Fibroblast of lung (primary cell): ENCODE results near the gene ASB12. TPM values are rescaled to one million over a fixed set of nuclear protein-coding genes. Genes with fewer than 3 reads are reported as not detected.

Experiments
- DNase-seq, 2 donors: peaks; one replicate each; pipeline versions ENCODE4 v3.0.0 to v3.0.0-alpha.2; 2010; ENCODE audit warnings: low read depth in 2 of 2
- H2AFZ ChIP-seq: 2 replicates; pipeline ENCODE4 v1.5.1; 2012; ENCODE audit warnings: low read length, control low read depth, inconsistent platforms
- H3K27ac ChIP-seq: 2 replicates; pipeline ENCODE4 v1.5.1; 2011; ENCODE audit warnings: low read length, control low read depth; ENCODE audit not compliant: insufficient read depth
- H3K27me3 ChIP-seq: 2 replicates; pipeline ENCODE4 v1.5.1; 2011; ENCODE audit warnings: mild to moderate bottlenecking, low read length; ENCODE audit not compliant: control insufficient read depth, insufficient read depth
- H3K36me3 ChIP-seq: 2 replicates; pipeline ENCODE4 v1.5.1; 2011; ENCODE audit warnings: low read length; ENCODE audit not compliant: control insufficient read depth, insufficient read depth
- H3K4me1 ChIP-seq: 2 replicates; pipeline ENCODE4 v1.5.1; 2011; ENCODE audit warnings: low read length; ENCODE audit not compliant: control insufficient read depth, insufficient read depth; ENCODE audit errors: extremely low read depth
- H3K4me2 ChIP-seq: 2 replicates; pipeline ENCODE4 v1.5.1; 2011; ENCODE audit warnings: low read length, control low read depth; ENCODE audit not compliant: insufficient read depth; ENCODE audit errors: extremely low read depth
- H3K4me3 ChIP-seq, 4 experiments: fragments of 200-600 bp in 1 of 4; sonication (generic) in 1 of 4; replicated peaks in 1 of 4; 2 replicates each; pipeline ENCODE4 v1.5.1; 2011 to 2016; ENCODE audit warnings: low read length in 4 of 4, low read depth in 3 of 4, mild to moderate bottlenecking in 3 of 4, control low read depth in 2 of 4, inconsistent platforms in 1 of 4, mixed read lengths in 1 of 4; ENCODE audit not compliant: insufficient read depth in 1 of 4; ENCODE audit errors: control extremely low read depth in 1 of 4
- H3K79me2 ChIP-seq: 2 replicates; pipeline ENCODE4 v1.5.1; 2012; ENCODE audit warnings: mild to moderate bottlenecking, low read length, inconsistent platforms; ENCODE audit not compliant: control insufficient read depth, insufficient read depth
- H3K9ac ChIP-seq: 2 replicates; pipeline ENCODE4 v1.5.1; 2011; ENCODE audit warnings: mild to moderate bottlenecking, low read length, control low read depth; ENCODE audit not compliant: insufficient read depth
- H3K9me3 ChIP-seq: 2 replicates; pipeline ENCODE4 v1.5.1; 2012; ENCODE audit warnings: low read depth, low read length; ENCODE audit not compliant: control insufficient read depth, insufficient read depth
- H4K20me1 ChIP-seq: 2 replicates; pipeline ENCODE4 v1.5.1; 2011; ENCODE audit warnings: low read length; ENCODE audit not compliant: control insufficient read depth, insufficient read depth; ENCODE audit errors: extremely low read depth
- CTCF ChIP-seq, 2 donors: IDR thresholded peaks in 1 of 2; conservative IDR thresholded peaks in 1 of 2; 1 replicate in 1 of 2; 2 replicates in 1 of 2; pipeline ENCODE4 v1.5.1; 2011 to 2012; ENCODE audit warnings: low read length in 2 of 2, control low read depth in 1 of 2, inconsistent platforms in 1 of 2, low read depth in 1 of 2, mild to moderate bottlenecking in 1 of 2
- EZH2 ChIP-seq: IDR thresholded peaks from 2 replicates; pipeline ENCODE4 v1.5.1; 2012; ENCODE audit warnings: low read length, control low read depth, mild to moderate bottlenecking; ENCODE audit errors: missing control alignments
- polyA plus RNA-seq, 2 donors: library from polyadenylated mRNA; depleted of rRNA in 1 of 2; stranded (reverse) in 1 of 2; unstranded in 1 of 2; fragments of >200 nt; gene quantifications; 2 replicates each; pipeline ENCODE4 v1.2.1, GENCODE V29; 2011 to 2012; ENCODE audit warnings: missing spikeins in 1 of 2
- total RNA-seq: library from RNA; depleted of rRNA; stranded (reverse); fragments of >200 nt; gene quantifications from 2 replicates; pipeline ENCODE4 v1.2.1, GENCODE V29; 2014

The ASB12 gene
- total and polyA plus RNA-seq, 2 donors (not counting 1 experiment from before 2014, with no cell fraction given), result not detected

DNA sequence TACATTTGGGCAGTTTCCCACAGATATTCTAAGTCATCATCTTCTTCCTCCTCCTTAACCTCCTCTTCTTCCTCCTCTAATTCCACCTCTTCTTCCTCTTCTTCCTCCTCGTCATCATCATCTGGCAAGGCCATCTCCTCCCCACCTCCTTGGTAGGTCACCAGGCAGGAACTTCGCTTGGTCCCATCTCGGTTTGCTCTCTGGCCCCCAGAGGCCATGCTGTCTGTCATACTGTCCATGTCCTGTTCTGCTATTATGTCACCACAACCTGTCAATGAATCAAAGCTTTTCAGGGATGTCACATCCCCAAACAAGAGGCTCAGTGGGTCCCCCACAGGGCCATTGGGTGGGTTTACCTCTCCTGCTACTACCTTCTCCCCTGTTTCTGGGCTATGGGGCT, 38.4 kb downstream of the ASB12 start:
- no peak for TF ChIP-seq EZH2
- TF ChIP-seq CTCF (conservative IDR thresholded peaks at IDR 0.05 in 1 of 2, IDR thresholded peaks at IDR 0.05 in 1 of 2; ENCODE audit: low read depth in 1 of 2, low read length in 2 of 2), result no peak
- H3K4me2 ChIP-seq, result no peak overlapping the region
- no peak for DNase-seq
- H3K79me2 ChIP-seq, result no peaks in the 10 kb centered on the region
- no peaks in the 10 kb centered on the region for H3K9me3 ChIP-seq
- H3K4me3 ChIP-seq, result no peak overlapping the region
- no peak overlapping the region for H3K9ac ChIP-seq
- H3K4me1 ChIP-seq, result no peaks in the 10 kb centered on the region
- no peak overlapping the region for H3K27ac ChIP-seq
- H2AFZ ChIP-seq, result no peak overlapping the region
- H4K20me1 ChIP-seq, result no peaks in the 10 kb centered on the region
- H3K27me3 ChIP-seq, result no peaks in the 10 kb centered on the region
- H3K36me3 ChIP-seq, result peaks cover 3% of the 10 kb centered on the region

DNA sequence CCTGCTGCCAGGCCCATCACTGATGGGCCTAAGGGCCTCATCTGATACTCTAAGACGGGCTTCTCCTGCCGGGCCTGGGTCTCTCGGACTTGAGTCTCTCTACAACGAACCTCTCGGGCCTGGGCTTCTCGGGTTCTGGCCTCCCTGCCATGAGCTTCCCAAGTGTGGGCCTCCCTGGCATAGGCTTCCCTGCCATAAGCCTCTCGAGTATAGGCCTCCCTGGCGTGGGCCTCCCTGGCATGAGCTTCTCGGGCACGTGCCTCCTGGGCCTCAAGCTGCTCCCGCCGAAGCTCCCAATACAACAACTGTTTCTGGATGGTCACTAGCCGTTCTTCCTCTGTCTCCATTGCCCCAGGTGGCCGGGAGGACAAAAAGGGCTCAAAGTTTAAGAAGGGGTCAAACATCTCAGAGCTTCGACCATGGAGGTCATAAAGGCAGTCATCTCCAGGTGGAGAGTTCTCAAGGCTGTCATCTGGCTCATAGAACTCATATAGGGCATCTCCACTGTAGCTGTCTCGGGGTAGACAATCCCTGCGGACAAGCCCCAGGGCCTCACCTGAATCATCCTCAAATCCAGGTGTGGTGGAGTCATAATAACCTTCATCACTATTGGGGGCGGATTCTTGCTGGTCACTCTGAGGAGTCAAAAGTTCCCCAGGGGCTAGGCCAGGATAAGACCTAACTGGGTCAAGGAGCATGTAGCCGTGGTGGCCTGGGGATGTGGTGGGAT, 39.0 kb downstream of the ASB12 start:
- Histone ChIP-seq H3K79me2 (no peaks in the 10 kb centered on the region), H3K4me1 (no peaks in the 10 kb centered on the region), H4K20me1 (no peaks in the 10 kb centered on the region), H3K36me3 (peaks cover 3% of the 10 kb centered on the region), H3K27me3 (no peaks in the 10 kb centered on the region), H2AFZ (no peak overlapping the region), H3K9me3 (no peaks in the 10 kb centered on the region), H3K9ac (no peak overlapping the region), H3K4me3 (no peak overlapping the region), H3K27ac (no peak overlapping the region), H3K4me2 (no peak overlapping the region)
- no peak for DNase-seq
- TF ChIP-seq EZH2 (no peak), CTCF (conservative IDR thresholded peaks at IDR 0.05 in 1 of 2, IDR thresholded peaks at IDR 0.05 in 1 of 2; ENCODE audit: low read depth in 1 of 2, low read length in 2 of 2) (no peak)

DNA sequence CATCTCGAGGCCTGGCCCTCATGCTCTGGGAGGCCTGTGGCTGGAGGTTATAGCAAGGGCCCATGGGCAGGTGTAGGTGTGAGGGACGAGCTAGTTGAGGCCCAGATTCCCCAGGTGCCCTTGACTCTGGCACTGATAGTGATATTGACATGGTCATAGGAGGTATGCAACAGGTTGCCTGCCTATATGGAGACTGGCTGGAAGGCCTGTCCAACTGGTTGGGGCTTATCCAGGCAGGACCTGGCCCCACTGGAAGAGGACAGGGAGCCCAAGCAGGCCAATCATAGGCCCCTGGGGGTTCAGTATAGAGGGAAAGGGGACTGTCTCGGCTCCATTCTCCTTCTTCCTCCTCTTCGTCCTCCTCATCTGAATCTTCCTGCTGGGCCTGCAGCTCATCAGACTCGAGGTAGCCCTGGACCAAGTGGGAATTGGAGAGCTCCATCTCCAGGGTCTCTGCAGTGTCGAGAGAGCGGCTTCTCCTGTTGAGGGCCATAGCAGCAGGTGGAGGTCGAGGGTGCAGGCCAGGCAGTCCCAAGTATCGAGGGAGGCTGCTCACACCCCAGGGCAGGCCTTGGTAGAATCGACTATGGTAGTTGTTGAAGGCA, 40.2 kb downstream of the ASB12 start:
- Histone ChIP-seq H2AFZ (no peak overlapping the region), H3K9me3 (no peaks in the 10 kb centered on the region), H3K79me2 (no peaks in the 10 kb centered on the region), H4K20me1 (no peaks in the 10 kb centered on the region), H3K9ac (no peak overlapping the region), H3K27me3 (no peaks in the 10 kb centered on the region), H3K4me1 (no peaks in the 10 kb centered on the region), H3K27ac (no peak overlapping the region), H3K4me3 (no peak overlapping the region), H3K36me3 (peaks cover 3% of the 10 kb centered on the region), H3K4me2 (no peak overlapping the region)
- TF ChIP-seq EZH2, result no peak
- no peak for TF ChIP-seq CTCF (conservative IDR thresholded peaks at IDR 0.05 in 1 of 2, IDR thresholded peaks at IDR 0.05 in 1 of 2; ENCODE audit: low read depth in 1 of 2, low read length in 2 of 2)
- DNase-seq, result no peak
